ENCODE data around the gene VPS13A.

VPS13A gene

GRCh38 chr9:77325058-77325457 is 147.7 kb downstream of the VPS13A start:
- Histone ChIP-seq H3K27me3 (no peaks in the 10 kb centered on the region), H3K4me1 (ENCODE audit: control insufficient read depth in 1 of 2, insufficient read depth in 1 of 2, low read depth in 1 of 2, low read length in 1 of 2) (no peaks in the 10 kb centered on the region), H3K4me3 (ENCODE audit: low read depth in 1 of 2, low read length in 1 of 2) (no peak overlapping the region), H3K9me3 (no peaks in the 10 kb centered on the region), H3K27ac (no peak overlapping the region), H3K36me3 (peaks cover 10% of the 10 kb centered on the region)
- TF ChIP-seq CTCF (IDR thresholded peaks at IDR 0.05), result no peak

- Histone ChIP-seq H3K9me3 (no peaks in the 10 kb centered on the region), H3K27me3 (no peaks in the 10 kb centered on the region), H3K27ac (no peak overlapping the region), H3K36me3 (peaks cover 8% of the 10 kb centered on the region), H3K4me1 (ENCODE audit: control insufficient read depth in 1 of 2, insufficient read depth in 1 of 2, low read depth in 1 of 2, low read length in 1 of 2) (no peaks in the 10 kb centered on the region), H3K4me3 (ENCODE audit: low read depth in 1 of 2, low read length in 1 of 2) (no peak overlapping the region)
- TF ChIP-seq CTCF (IDR thresholded peaks at IDR 0.05), result no peak
Measured at GRCh38 chr9:77328102-77328501, 150.8 kb downstream of the VPS13A start.

GRCh38 chr9:77370064-77370463 is 192.7 kb downstream of the VPS13A start:
- Histone ChIP-seq H3K27ac (no peak overlapping the region), H3K36me3 (peaks cover 11% of the 10 kb centered on the region), H3K4me3 (ENCODE audit: low read depth in 1 of 2, low read length in 1 of 2) (no peak overlapping the region), H3K9me3 (no peaks in the 10 kb centered on the region), H3K4me1 (ENCODE audit: control insufficient read depth in 1 of 2, insufficient read depth in 1 of 2, low read depth in 1 of 2, low read length in 1 of 2) (no peaks in the 10 kb centered on the region), H3K27me3 (no peaks in the 10 kb centered on the region)
- TF ChIP-seq CTCF (IDR thresholded peaks at IDR 0.05), result no peak

GRCh38 chr9:77374266-77374665 is 196.9 kb downstream of the VPS13A start:
- no peaks in the 10 kb centered on the region for H3K27me3 ChIP-seq
- no peak overlapping the region for H3K27ac ChIP-seq
- H3K4me3 ChIP-seq (ENCODE audit: low read depth in 1 of 2, low read length in 1 of 2), result no peak overlapping the region
- no peaks in the 10 kb centered on the region for H3K9me3 ChIP-seq
- H3K4me1 ChIP-seq (ENCODE audit: control insufficient read depth in 1 of 2, insufficient read depth in 1 of 2, low read depth in 1 of 2, low read length in 1 of 2), result no peaks in the 10 kb centered on the region
- peaks cover 9% of the 10 kb centered on the region for H3K36me3 ChIP-seq
- TF ChIP-seq CTCF (IDR thresholded peaks at IDR 0.05), result no peak

GRCh38 chr9:77375956-77376532 is 198.7 kb downstream of the VPS13A start:
- Histone ChIP-seq H3K9me3 (no peaks in the 10 kb centered on the region), H3K4me1 (ENCODE audit: control insufficient read depth in 1 of 2, insufficient read depth in 1 of 2, low read depth in 1 of 2, low read length in 1 of 2) (no peaks in the 10 kb centered on the region), H3K27me3 (no peaks in the 10 kb centered on the region), H3K27ac (no peak overlapping the region), H3K36me3 (no peaks in the 10 kb centered on the region), H3K4me3 (ENCODE audit: low read depth in 1 of 2, low read length in 1 of 2) (no peak overlapping the region)
- no peak for TF ChIP-seq CTCF (IDR thresholded peaks at IDR 0.05)

GRCh38 chr9:77384406-77384805 is 207.1 kb downstream of the VPS13A start:
- H3K36me3 ChIP-seq, result no peaks in the 10 kb centered on the region
- no peaks in the 10 kb centered on the region for H3K9me3 ChIP-seq
- no peaks in the 10 kb centered on the region for H3K4me1 ChIP-seq (ENCODE audit: control insufficient read depth in 1 of 2, insufficient read depth in 1 of 2, low read depth in 1 of 2, low read length in 1 of 2)
- no peak overlapping the region for H3K4me3 ChIP-seq (ENCODE audit: low read depth in 1 of 2, low read length in 1 of 2)
- H3K27ac ChIP-seq, result no peak overlapping the region
- no peak for TF ChIP-seq CTCF (IDR thresholded peaks at IDR 0.05)
- H3K27me3 ChIP-seq, result no peaks in the 10 kb centered on the region
